Endodermal cell (in vitro differentiated cells): ENCODE results near the gene SPRR2A. TPM values are rescaled to one million over a fixed set of nuclear protein-coding genes. Genes with fewer than 3 reads are reported as not detected.

Experiments
- DNase-seq: peaks from one replicate; pipeline ENCODE4 v3.0.0-alpha.2; 2017
- H3K27ac ChIP-seq: 2 replicates; pipeline ENCODE4 v1.5.1; 2013; ENCODE audit warnings: mild to moderate bottlenecking, low read depth, low read length, moderate library complexity
- H3K27me3 ChIP-seq: 2 replicates; pipeline ENCODE4 v1.6.1; 2013; ENCODE audit warnings: mild to moderate bottlenecking, low read length, moderate library complexity; ENCODE audit not compliant: insufficient read depth, control insufficient read depth, poor library complexity, severe bottlenecking
- H3K36me3 ChIP-seq: 2 replicates; pipeline ENCODE4 v1.7.0; 2013; ENCODE audit warnings: mild to moderate bottlenecking, low read length, moderate library complexity; ENCODE audit not compliant: control insufficient read depth, insufficient read depth
- H3K4me1 ChIP-seq: one replicate; pipeline ENCODE4 v1.7.0; 2013; ENCODE audit warnings: low read length; ENCODE audit not compliant: control insufficient read depth, insufficient read depth
- H3K4me3 ChIP-seq: 2 replicates; pipeline ENCODE4 v1.5.1; 2013; ENCODE audit warnings: mild to moderate bottlenecking, low read length, moderate library complexity
- H3K9ac ChIP-seq: 2 replicates; pipeline ENCODE4 v1.6.1; 2013; ENCODE audit warnings: mild to moderate bottlenecking, low read length, moderate library complexity; ENCODE audit not compliant: poor library complexity, severe bottlenecking; ENCODE audit errors: extremely low read depth
- H3K9me3 ChIP-seq: 2 replicates; pipeline ENCODE4 v1.6.1; 2013; ENCODE audit warnings: mild to moderate bottlenecking, low read length, moderate library complexity; ENCODE audit not compliant: control insufficient read depth
- H3K27ac Mint-ChIP-seq: 2 replicates; pipeline ENCODE4 v1.8.0; 2020; ENCODE audit warnings: mixed read lengths
- H3K27me3 Mint-ChIP-seq: 2 replicates; pipeline ENCODE4 v1.8.0; 2021; ENCODE audit warnings: mild to moderate bottlenecking, mixed read lengths; ENCODE audit not compliant: insufficient read depth
- H3K36me3 Mint-ChIP-seq: 2 replicates; pipeline ENCODE4 v1.8.0; 2020; ENCODE audit warnings: low read depth, mixed read lengths
- H3K4me1 Mint-ChIP-seq: 2 replicates; pipeline ENCODE4 v1.8.0; 2020; ENCODE audit warnings: mixed read lengths
- H3K4me3 Mint-ChIP-seq: 2 replicates; pipeline ENCODE4 v1.8.0; 2020; ENCODE audit warnings: mild to moderate bottlenecking, moderate library complexity, mixed read lengths
- H3K9me3 Mint-ChIP-seq: 2 replicates; pipeline ENCODE4 v1.8.0; 2020; ENCODE audit warnings: mild to moderate bottlenecking, mixed read lengths
- WGBS, 2 experiments: methylation state at CpG; one replicate each; pipeline versions ENCODE4 v1.1.5 to v1.1.7; 2013; ENCODE audit warnings: missing lambda C conversion rate in 2 of 2, mixed read lengths in 1 of 2; ENCODE audit not compliant: insufficient coverage in 1 of 2, insufficient read length in 1 of 2; 5-methylcytosine and 5-hydroxymethylcytosine counted together
- long read RNA-seq, 4 experiments: library from polyadenylated mRNA in 2 of 4; library from RNA in 1 of 4; library from capped mRNA in 1 of 4; stranded (forward) in 3 of 4; unstranded in 1 of 4; transcript quantifications; one replicate each; pipeline ENCODE4 v2.0.0, GENCODE V29; 2020 to 2021; ENCODE audit warnings: inconsistent platforms in 1 of 4
- polyA plus RNA-seq, 2 experiments: library from polyadenylated mRNA; stranded (reverse); fragments of 50-300 nt; gene quantifications; one replicate each; pipeline ENCODE4 v1.2.3, GENCODE V29; 2013
- total RNA-seq, 2 donors: library from RNA; stranded (reverse); fragmentation: NEBNext Ultra II Directional in 1 of 2; extraction: Animal tissue kit (Norgen Biotek cat#: 25700) in 1 of 2; gene quantifications; 2 replicates in 1 of 2; 3 replicates in 1 of 2; pipeline ENCODE4 v1.2.1, GENCODE V29; 2021
- TF ChIP-seq, protein P1 (sequence below): fragments of 200-600 bp; sonication (generic); conservative IDR thresholded peaks from 2 replicates; pipeline ENCODE4 v1.5.0; 2021; ENCODE audit warnings: antibody characterized with exemption, mild to moderate bottlenecking

The SPRR2A gene
- not detected for total RNA-seq
- not detected for polyA plus RNA-seq (2013, experiment 1 of 2)
- not detected for polyA plus RNA-seq (2013, experiment 2 of 2)
- long read RNA-seq, experiment 1 = 0 reads
- long read RNA-seq, experiment 2 = 0 reads
- long read RNA-seq, experiment 3 = 0 reads
- long read RNA-seq, experiment 4 = 0 reads

DNA sequence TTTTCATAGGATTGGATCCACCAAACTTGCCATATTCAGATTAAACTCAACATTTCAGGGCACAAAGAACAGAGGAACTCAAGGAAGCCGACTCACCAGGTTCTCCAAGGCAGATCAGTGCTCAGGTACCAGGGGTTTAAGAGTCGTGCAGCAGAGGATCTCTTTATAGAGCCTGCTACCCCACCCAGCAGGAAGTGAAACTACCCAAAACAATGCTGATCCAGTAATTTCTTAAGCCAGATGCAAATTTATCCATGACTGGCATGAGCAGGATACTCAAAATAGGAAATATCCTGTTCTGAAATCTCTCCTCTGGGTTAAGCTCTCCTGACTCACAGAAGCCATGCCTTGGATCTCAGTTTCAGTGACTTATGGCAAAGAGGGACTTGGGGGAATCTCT, at the start of gene SPRR2A:
TSS of gene SPRR2A (minus strand) at position 138 of the 400 bp plus-strand sequence. CDS start 777 bp downstream, outside the sequence.
- Mint-ChIP-seq H3K4me1 (peaks cover 3% of the 10 kb centered on the region), H3K27ac (no peak within 1 kb of the TSS), H3K9me3 (peaks cover 7% of the 10 kb centered on the region), H3K4me3 (no peak within 1 kb of the TSS), H3K27me3 (peaks cover 3% of the 10 kb centered on the region), H3K36me3 (no peaks in the 10 kb centered on the region)
- H3K9me3 ChIP-seq = no peaks in the 10 kb centered on the region
- no peaks in the 10 kb centered on the region for H3K36me3 ChIP-seq
- H3K4me3 ChIP-seq = no peak within 1 kb of the TSS
- H3K27ac ChIP-seq = no peak within 1 kb of the TSS
- no peak within 1 kb of the TSS for H3K9ac ChIP-seq
- no peaks in the 10 kb centered on the region for H3K27me3 ChIP-seq
- DNase-seq = no peak
- 79% methylated on average over 2 of the region's 2 CpGs; no CpG with 5 or more reads in 1 of the 2 experiments for WGBS, 2 experiments
- no peaks in the 10 kb centered on the region for H3K4me1 ChIP-seq
- TF ChIP-seq, protein P1, sequence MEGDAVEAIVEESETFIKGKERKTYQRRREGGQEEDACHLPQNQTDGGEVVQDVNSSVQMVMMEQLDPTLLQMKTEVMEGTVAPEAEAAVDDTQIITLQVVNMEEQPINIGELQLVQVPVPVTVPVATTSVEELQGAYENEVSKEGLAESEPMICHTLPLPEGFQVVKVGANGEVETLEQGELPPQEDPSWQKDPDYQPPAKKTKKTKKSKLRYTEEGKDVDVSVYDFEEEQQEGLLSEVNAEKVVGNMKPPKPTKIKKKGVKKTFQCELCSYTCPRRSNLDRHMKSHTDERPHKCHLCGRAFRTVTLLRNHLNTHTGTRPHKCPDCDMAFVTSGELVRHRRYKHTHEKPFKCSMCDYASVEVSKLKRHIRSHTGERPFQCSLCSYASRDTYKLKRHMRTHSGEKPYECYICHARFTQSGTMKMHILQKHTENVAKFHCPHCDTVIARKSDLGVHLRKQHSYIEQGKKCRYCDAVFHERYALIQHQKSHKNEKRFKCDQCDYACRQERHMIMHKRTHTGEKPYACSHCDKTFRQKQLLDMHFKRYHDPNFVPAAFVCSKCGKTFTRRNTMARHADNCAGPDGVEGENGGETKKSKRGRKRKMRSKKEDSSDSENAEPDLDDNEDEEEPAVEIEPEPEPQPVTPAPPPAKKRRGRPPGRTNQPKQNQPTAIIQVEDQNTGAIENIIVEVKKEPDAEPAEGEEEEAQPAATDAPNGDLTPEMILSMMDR = no peak

DNA sequence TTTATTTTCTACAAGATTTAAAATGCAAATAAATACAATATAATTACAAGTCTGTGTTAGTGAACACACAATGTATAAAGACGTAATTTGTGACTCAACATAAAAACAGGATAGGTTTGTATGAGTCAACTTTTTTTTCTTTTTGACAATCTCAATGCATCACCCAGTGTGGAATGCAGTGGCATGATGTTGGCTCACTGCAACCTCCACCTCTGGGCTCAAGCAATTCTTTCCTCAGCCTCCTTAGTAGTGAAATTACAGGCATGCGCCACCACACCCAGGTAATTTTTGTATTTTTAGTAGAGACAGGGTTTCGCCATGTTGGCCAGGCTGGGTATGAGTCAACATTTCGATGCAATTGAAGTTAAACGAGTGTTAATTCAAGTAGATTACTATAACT, 42.9 kb upstream of the SPRR2A start:
- no peak for DNase-seq
- Mint-ChIP-seq H3K4me1 (no peaks in the 10 kb centered on the region), H3K4me3 (no peak overlapping the region), H3K9me3 (no peaks in the 10 kb centered on the region), H3K27me3 (no peaks in the 10 kb centered on the region), H3K27ac (no peak overlapping the region), H3K36me3 (no peaks in the 10 kb centered on the region)
- Histone ChIP-seq H3K9me3 (no peaks in the 10 kb centered on the region), H3K27me3 (no peaks in the 10 kb centered on the region), H3K27ac (no peak overlapping the region), H3K9ac (no peak overlapping the region), H3K4me3 (no peak overlapping the region), H3K36me3 (no peaks in the 10 kb centered on the region), H3K4me1 (no peaks in the 10 kb centered on the region)
- TF ChIP-seq, protein P1 = no peak
- 85 to 94% methylated on average over 2 to 5 of the region's 5 CpGs for WGBS, 2 experiments

DNA sequence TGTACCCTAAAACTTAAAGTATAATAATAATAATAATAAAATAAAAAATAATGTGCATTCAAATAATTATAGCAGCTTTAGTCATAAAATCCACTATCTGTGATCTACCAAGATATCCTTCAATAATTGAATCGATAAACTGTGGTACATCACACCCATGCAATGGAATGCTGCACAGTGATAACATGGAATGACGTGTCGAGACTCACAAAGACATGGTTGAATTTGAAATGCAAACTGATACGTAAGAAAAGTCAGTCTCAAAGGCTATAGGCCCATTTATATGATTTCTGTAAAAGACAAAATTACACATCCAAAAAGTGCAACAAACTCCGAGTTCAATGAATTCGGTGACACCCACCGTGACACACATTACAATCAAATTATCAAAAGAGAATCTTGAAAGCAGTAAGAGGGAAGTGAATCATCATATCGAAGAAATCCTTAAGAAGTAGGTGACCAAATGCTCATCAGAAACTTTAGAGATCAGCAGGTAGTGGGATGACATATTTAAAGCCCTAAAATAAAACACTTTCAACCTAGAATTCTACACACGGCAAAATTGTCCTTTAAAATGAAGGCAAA, 42.2 kb upstream of the SPRR2A start:
- Histone ChIP-seq H3K27ac (no peak overlapping the region), H3K9ac (no peak overlapping the region), H3K4me3 (no peak overlapping the region), H3K4me1 (no peaks in the 10 kb centered on the region), H3K9me3 (no peaks in the 10 kb centered on the region), H3K36me3 (no peaks in the 10 kb centered on the region), H3K27me3 (no peaks in the 10 kb centered on the region)
- Mint-ChIP-seq H3K27ac (no peak overlapping the region), H3K36me3 (no peaks in the 10 kb centered on the region), H3K4me1 (no peaks in the 10 kb centered on the region), H3K4me3 (no peak overlapping the region), H3K9me3 (no peaks in the 10 kb centered on the region), H3K27me3 (no peaks in the 10 kb centered on the region)
- WGBS, 2 experiments = 91 to 93% methylated on average over 4 to 9 of the region's 9 CpGs
- TF ChIP-seq, protein P1 = no peak
- DNase-seq = no peak
